ENCODE data around the gene PLXDC2.

The PLXDC2 gene

DNA sequence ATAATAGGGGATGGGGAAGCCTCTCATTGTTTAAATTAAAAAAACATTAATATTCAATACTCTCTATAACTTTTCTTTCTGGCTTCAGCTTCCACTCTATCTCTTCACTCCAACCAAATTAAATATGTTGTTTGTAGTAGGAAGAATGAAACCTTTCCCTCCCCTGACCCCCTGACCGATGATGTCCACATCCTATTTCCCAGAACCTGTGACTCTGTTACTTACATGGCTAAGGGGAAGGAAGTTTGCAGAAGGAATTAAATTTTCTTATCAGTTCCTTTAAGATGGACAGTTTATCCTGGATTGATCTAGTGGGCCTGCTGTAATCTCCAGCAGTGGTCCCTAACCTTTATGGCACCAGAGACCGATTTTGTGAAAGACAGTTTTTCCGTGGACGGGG lies 130.0 kb downstream of the PLXDC2 start:
- Mint-ChIP-seq H3K4me1 (no peaks in the 10 kb centered on the region), H3K27me3 (no peaks in the 10 kb centered on the region), H3K9me3 (peaks cover 8% of the 10 kb centered on the region), H3K36me3 (no peaks in the 10 kb centered on the region), H3K4me3 (no peak overlapping the region), H3K27ac (no peak overlapping the region)
- no peak for DNase-seq
- CTCF ChIA-PET = no interaction called here

- CTCF ChIA-PET = no interaction called here
- no peaks in the 10 kb centered on the region for H3K4me1 Mint-ChIP-seq
- H3K36me3 Mint-ChIP-seq = no peaks in the 10 kb centered on the region
- no peak overlapping the region for H3K4me3 Mint-ChIP-seq
- H3K9me3 Mint-ChIP-seq = peaks cover 8% of the 10 kb centered on the region
- H3K27ac Mint-ChIP-seq = no peak overlapping the region
- DNase-seq = no peak
- H3K27me3 Mint-ChIP-seq = no peaks in the 10 kb centered on the region
These were observed 130.6 kb downstream of the PLXDC2 start for GRCh38 chr10:19946791-19947190.

DNA sequence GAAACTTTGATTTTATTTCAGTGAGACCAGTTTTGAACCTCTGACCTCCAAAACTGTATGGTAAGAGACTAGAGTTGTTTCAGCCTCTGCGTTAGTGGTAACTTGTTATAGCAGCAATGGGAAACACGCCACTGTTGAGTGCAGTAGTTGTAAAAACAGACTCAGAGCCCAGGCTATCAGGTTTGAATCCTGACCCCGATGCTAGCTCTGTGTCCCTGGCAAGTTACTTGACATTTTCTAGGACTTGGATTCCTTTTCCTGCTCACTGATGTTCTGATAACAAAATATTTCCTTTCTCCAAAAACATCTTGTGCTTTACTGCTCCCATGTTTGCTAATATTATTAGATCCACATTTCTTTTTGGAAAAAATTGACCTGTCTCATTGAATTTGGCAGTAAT lies 131.0 kb downstream of the PLXDC2 start:
- no peaks in the 10 kb centered on the region for H3K27me3 Mint-ChIP-seq
- peaks cover 8% of the 10 kb centered on the region for H3K9me3 Mint-ChIP-seq
- CTCF ChIA-PET = no interaction called here
- H3K4me3 Mint-ChIP-seq = no peak overlapping the region
- no peak for DNase-seq
- no peak overlapping the region for H3K27ac Mint-ChIP-seq
- H3K4me1 Mint-ChIP-seq = no peaks in the 10 kb centered on the region
- H3K36me3 Mint-ChIP-seq = no peaks in the 10 kb centered on the region

GRCh38 chr10:19947656-19948055 lies 131.4 kb downstream of the PLXDC2 start:
- Mint-ChIP-seq H3K4me1 (no peaks in the 10 kb centered on the region), H3K4me3 (no peak overlapping the region), H3K27me3 (no peaks in the 10 kb centered on the region), H3K9me3 (peaks cover 8% of the 10 kb centered on the region), H3K36me3 (no peaks in the 10 kb centered on the region), H3K27ac (no peak overlapping the region)
- CTCF ChIA-PET = no interaction called here
- DNase-seq = no peak

DNA sequence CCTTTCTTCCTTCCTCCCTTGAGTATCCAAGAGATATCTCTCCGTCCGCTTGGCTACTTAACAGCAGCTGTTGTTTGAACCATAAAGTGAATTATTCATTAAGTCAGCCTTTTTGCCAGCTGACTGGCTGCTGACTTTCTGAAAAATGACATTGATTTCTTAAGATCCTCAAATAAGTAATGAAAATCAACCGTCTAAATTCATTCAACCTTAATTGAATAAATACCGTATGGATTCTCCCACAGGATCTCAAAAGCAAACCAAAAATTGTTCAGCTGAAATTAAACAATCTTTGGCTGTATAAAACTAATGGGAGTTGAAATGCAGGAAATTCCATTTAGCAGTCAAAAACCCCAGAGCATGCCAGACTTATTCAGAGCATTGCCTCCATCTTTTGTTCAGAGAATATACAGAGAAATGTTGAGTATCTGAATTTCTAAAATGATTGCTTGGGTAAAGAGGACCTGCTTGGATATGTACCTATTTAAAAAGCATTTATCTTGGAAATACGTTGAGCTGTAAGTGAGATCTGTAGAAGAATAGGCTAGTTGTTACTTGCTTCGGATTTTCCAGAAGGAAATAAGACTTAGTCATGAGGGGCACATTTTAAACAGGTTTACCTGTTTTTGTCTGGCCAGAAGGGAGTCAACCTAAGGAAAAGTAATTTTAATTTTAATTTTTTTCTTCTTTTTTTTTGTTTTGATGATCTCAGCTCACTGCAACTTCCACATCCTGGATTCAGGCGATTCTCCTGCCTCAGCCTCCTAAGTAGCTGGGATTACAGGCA lies 136.2 kb downstream of the PLXDC2 start:
- no peaks in the 10 kb centered on the region for H3K27me3 Mint-ChIP-seq
- no peaks in the 10 kb centered on the region for H3K36me3 Mint-ChIP-seq
- CTCF ChIA-PET = no interaction called here
- no peaks in the 10 kb centered on the region for H3K4me1 Mint-ChIP-seq
- H3K9me3 Mint-ChIP-seq = peaks cover 2% of the 10 kb centered on the region
- no peak overlapping the region for H3K27ac Mint-ChIP-seq
- H3K4me3 Mint-ChIP-seq = no peak overlapping the region
- DNase-seq = no peak

DNA sequence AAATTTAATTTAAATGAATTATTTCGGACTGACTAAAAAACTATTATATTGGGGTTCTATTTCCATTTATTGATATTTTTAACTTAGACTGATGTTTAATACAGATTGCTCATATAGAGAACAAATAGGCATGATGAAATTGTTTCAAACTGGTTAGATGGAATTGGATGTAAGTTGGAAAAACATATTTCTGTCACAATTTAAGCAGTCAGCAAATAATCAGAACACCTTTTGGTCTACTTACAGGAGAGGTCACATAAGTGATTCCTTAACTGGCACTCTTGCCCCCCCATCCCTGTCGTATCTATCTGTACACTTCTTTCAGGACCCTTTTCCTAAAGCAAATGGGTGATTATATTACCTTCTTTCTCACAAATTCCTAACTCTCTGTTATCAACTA lies 138.4 kb downstream of the PLXDC2 start:
- Mint-ChIP-seq H3K27me3 (no peaks in the 10 kb centered on the region), H3K36me3 (no peaks in the 10 kb centered on the region), H3K9me3 (peaks cover 2% of the 10 kb centered on the region)

DNA sequence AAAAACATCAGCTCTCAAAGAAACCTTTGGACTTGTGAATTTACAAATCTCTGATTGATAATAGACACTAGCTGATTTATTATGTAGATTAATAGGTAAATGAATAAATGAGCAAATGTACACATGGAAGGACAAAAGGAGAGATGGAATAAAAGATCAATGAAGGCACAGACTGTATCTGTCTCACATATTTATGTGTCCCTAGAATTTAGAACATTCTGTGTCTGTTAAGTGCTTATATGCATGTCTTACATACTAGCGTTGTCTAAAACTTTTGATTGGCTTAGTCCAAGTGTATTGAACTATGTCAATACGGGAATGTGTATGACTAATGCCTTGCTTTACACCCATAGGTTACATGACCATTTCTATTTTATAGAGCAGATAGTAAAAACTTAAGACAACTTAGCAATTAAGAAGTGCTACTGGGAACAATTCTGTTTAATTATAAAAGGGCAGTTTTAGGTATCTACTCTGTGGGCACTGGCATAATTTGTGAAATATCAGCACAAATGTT lies 140.3 kb downstream of the PLXDC2 start:
- Mint-ChIP-seq H3K36me3 (no peaks in the 10 kb centered on the region), H3K4me1 (no peaks in the 10 kb centered on the region), H3K4me3 (no peak overlapping the region), H3K27ac (no peak overlapping the region), H3K27me3 (no peaks in the 10 kb centered on the region), H3K9me3 (peaks cover 2% of the 10 kb centered on the region)
- DNase-seq = no peak
- CTCF ChIA-PET = no interaction called here

More for the DNA sequence above, 138.4 kb downstream of the PLXDC2 start:
- CTCF ChIA-PET = no interaction called here
- Mint-ChIP-seq H3K27ac (no peak overlapping the region), H3K4me3 (no peak overlapping the region), H3K4me1 (no peaks in the 10 kb centered on the region)
- no peak for DNase-seq

DNA sequence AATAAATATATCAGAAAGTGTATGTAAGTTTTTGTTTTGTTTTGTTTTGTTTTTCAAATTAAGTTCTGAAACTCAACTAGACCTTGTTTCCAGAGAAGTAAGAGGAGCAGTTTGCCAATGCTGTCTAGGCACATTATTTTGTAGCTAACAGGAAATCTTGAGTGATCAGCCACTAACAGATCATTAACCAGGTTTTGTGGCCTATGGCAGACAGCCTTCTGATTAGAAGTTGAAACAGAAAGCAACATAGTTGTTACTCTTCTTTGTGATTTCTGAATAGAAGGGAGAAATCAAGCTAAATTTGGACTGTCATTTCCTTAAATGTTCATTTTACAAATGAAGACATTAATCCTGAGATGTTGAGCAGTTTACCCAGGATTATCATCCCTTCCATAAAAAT lies 142.6 kb downstream of the PLXDC2 start:
- Mint-ChIP-seq H3K27me3 (no peaks in the 10 kb centered on the region), H3K4me1 (no peaks in the 10 kb centered on the region), H3K27ac (no peak overlapping the region), H3K36me3 (no peaks in the 10 kb centered on the region), H3K9me3 (peaks cover 7% of the 10 kb centered on the region), H3K4me3 (no peak overlapping the region)
- no peak for DNase-seq
- CTCF ChIA-PET = no interaction called here

- Mint-ChIP-seq H3K27ac (no peak overlapping the region), H3K4me3 (no peak overlapping the region)
- CTCF ChIA-PET = no interaction called here
These were observed 145.1 kb downstream of the PLXDC2 start for GRCh38 chr10:19961076-19962053.

DNA sequence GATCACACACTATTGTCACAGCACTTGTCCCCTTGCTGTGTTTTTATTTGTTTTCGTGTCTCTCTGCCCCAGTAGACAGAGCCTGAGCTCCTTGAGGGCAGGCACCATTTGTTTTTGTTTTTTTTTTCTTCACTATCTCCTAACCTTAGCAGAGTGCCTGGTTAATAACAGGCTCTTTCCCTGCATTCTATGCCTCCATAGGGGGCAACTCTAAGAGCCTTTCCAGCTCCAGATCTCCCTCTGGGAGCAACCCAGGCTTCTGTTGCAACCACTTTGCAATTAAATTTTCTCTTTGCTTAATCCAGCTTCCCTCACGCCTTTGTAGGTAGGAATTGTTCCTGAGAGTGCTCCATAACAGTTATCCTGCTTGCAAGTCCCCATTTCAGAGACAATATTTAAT lies 148.4 kb downstream of the PLXDC2 start:
- Mint-ChIP-seq H3K27ac (no peak overlapping the region), H3K36me3 (no peaks in the 10 kb centered on the region), H3K4me1 (no peaks in the 10 kb centered on the region), H3K9me3 (peaks cover 6% of the 10 kb centered on the region), H3K4me3 (no peak overlapping the region), H3K27me3 (no peaks in the 10 kb centered on the region)
- no peak for DNase-seq
- CTCF ChIA-PET = no interaction called here

More at GRCh38 chr10:19961076-19962053, 145.1 kb downstream of the PLXDC2 start:
- peaks cover 6% of the 10 kb centered on the region for H3K9me3 Mint-ChIP-seq
- H3K4me1 Mint-ChIP-seq = no peaks in the 10 kb centered on the region
- H3K36me3 Mint-ChIP-seq = no peaks in the 10 kb centered on the region
- DNase-seq = no peak
- H3K27me3 Mint-ChIP-seq = no peaks in the 10 kb centered on the region

- Mint-ChIP-seq H3K27me3 (no peaks in the 10 kb centered on the region), H3K9me3 (peaks cover 7% of the 10 kb centered on the region), H3K4me3 (no peak overlapping the region), H3K4me1 (no peaks in the 10 kb centered on the region), H3K27ac (no peak overlapping the region), H3K36me3 (no peaks in the 10 kb centered on the region)
- CTCF ChIA-PET = no interaction called here
- DNase-seq = no peak
These were observed 150.5 kb downstream of the PLXDC2 start for GRCh38 chr10:19966751-19967150.

- Mint-ChIP-seq H3K36me3 (no peaks in the 10 kb centered on the region), H3K9me3 (peaks cover 3% of the 10 kb centered on the region), H3K4me1 (no peaks in the 10 kb centered on the region), H3K4me3 (no peak overlapping the region), H3K27me3 (no peaks in the 10 kb centered on the region), H3K27ac (no peak overlapping the region)
- CTCF ChIA-PET = no interaction called here
- DNase-seq = no peak
These were observed 151.7 kb downstream of the PLXDC2 start for GRCh38 chr10:19967981-19968380.

DNA sequence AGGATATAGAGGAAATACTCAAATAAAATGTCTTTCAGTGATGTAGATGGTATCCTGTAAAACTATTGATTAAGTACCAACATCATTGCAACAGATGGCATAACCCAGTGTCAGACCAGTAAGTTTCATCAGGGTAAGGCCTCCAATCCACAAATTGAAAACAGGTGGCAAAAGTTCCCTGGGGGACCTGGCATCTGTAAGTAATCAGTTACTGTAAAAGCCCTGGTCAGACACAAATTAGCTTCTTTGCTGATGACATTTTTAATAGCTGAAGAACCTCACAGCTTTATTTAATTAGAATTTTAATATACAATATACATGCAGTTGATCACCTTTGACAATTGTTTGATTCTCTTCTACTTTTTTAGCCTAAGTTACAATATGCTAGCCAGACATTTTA lies 152.5 kb downstream of the PLXDC2 start:
- no peaks in the 10 kb centered on the region for H3K27me3 Mint-ChIP-seq
- no peak overlapping the region for H3K4me3 Mint-ChIP-seq
- H3K36me3 Mint-ChIP-seq = no peaks in the 10 kb centered on the region
- CTCF ChIA-PET = no interaction called here
- no peak for DNase-seq
- H3K27ac Mint-ChIP-seq = no peak overlapping the region
- H3K4me1 Mint-ChIP-seq = no peaks in the 10 kb centered on the region
- peaks cover 1% of the 10 kb centered on the region for H3K9me3 Mint-ChIP-seq

DNA sequence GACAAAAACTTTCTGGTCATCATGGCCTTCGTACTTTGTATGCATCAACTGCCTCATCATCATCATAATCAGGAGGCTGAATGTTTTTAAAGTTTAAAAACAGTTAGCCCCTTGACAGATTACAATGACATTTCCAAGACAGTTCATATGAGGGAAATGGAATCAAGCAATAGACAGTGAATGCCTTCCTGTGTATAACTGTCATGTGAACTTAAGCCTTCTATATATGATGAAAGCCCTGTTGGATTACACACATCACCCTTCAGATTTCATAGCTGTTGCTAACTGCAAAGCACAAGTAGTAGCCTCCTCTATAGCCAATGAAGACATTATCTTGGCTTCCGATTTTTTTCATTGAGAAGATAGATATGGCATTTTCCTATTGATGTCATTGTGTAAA lies 154.0 kb downstream of the PLXDC2 start:
- Mint-ChIP-seq H3K9me3 (peaks cover 1% of the 10 kb centered on the region), H3K27ac (no peak overlapping the region), H3K4me1 (no peaks in the 10 kb centered on the region), H3K4me3 (no peak overlapping the region), H3K36me3 (no peaks in the 10 kb centered on the region), H3K27me3 (no peaks in the 10 kb centered on the region)
- no peak for DNase-seq
- CTCF ChIA-PET = no interaction called here

DNA sequence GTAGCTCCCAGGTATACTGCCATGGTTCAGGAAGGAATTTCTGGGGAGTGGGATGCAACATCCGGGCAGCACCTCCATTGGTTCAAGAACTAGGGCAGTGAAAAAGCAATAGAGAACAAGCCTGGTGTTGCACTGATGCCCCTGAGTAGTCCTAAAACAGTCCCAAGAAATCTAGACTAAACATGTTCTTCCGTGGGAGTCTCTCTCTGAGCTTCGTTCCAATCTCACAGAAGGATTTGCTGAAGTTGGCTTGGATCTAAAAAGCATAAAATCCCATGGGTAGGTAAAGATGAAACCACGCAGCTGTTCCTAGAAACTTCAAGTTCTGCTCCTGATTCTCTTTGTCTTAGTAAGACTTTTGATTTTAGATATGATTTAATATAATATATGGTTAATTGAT lies 154.5 kb downstream of the PLXDC2 start:
- H3K4me3 Mint-ChIP-seq = no peak overlapping the region
- peaks cover 3% of the 10 kb centered on the region for H3K9me3 Mint-ChIP-seq
- H3K36me3 Mint-ChIP-seq = no peaks in the 10 kb centered on the region
- CTCF ChIA-PET = no interaction called here
- DNase-seq = no peak
- H3K27ac Mint-ChIP-seq = no peak overlapping the region
- no peaks in the 10 kb centered on the region for H3K27me3 Mint-ChIP-seq
- no peaks in the 10 kb centered on the region for H3K4me1 Mint-ChIP-seq

All from activated naive CD4-positive, alpha-beta T cell treated with anti-CD3 and anti-CD28 coated beads, Interleukin-2, amount 10 ng/mL, durations not matched to agents 7 days and 5 days (primary cell).